Esophagus muscularis mucosa (tissue), 3 donors: ENCODE results near the gene ITPRIPL1.
A peak's percentile ranks its signal among the peaks of the same experiment; 100 is the strongest.

Experiments
- EP300 ChIP-seq: sonication (generic); formaldehyde crosslinking; IDR thresholded peaks from one replicate; pipeline ENCODE4 v1.6.1; 2017; ENCODE audit warnings: antibody characterized with exemption
- POLR2AphosphoS5 ChIP-seq, 2 donors: sonication (generic); formaldehyde crosslinking; IDR thresholded peaks; one replicate each; pipeline ENCODE4 v1.6.1; 2017; ENCODE audit warnings: antibody characterized with exemption in 2 of 2

DNA sequence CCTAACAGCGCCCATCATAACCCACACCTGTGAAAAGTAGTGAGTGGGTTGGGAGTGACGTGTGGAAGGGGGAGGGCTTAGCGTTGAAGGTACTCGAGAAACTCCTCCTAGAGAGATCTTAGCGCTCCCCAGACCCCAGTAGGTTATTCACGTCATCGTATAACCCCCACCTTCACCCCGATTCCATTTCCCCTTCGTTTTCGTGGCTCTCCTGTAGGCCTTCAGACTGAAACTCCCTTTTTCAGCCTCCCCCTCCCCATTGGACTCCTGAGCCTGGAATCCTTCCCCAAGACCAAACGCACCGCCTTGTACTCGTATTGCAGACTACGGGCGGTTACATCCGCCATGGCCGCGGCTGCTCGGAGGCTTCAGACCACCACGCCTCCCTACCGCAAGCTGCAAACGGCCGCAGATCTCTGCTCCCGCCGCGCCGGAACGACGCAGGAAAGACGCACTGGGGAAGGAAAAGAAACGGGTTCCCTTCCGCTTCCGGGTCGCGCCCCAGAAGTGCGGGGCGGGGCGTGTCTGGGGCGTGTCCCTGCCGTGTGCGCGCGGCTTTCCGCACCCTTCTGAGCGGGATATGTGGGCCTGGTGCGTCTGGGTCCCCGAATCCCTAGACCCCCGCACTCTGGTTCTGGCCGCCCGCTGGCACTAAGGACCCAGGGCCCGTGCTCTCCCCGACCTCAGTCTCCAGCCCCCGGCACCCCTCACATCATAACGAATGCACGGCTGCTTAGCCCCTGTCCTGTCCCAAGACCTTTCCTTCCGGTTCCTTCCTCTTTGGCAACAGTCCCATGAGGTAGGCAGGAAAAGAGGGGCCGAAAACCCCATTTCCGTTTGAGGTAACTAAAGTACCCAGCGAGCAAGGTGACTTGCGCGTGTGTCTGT is 19.8 kb upstream of the ITPRIPL1 start, which contains the start of gene SNRNP200:
- TF ChIP-seq EP300 = no peak
- TF ChIP-seq POLR2AphosphoS5 (IDR thresholded peaks at IDR 0.05) = peak; percentile 96 to 97
